Measurements from ENCODE around the gene SALL2.
"Not testable (repeated sequence)": the region's sequence is repeated elsewhere in the genome, so short reads cannot be mapped to it uniquely, and the experiment has no call there.

The SALL2 gene

GRCh38 chr14:21553266-21553665, 27.1 kb upstream of the SALL2 start:
- H3K4me3 ChIP-seq (ENCODE audit: low read depth, low read length) = no peak overlapping the region
- no peak for TF ChIP-seq CTCF (IDR thresholded peaks at IDR 0.05; ENCODE audit: low read depth, low read length, missing control alignments)
- DNase-seq (ENCODE audit: low read depth) = no peak

GRCh38 chr14:21544588-21544987, 18.4 kb upstream of the SALL2 start:
- DNase-seq (ENCODE audit: low read depth); H3K4me3 ChIP-seq (ENCODE audit: low read depth, low read length): not testable (repeated sequence)

- DNase-seq (ENCODE audit: low read depth) = no peak
- H3K4me3 ChIP-seq (ENCODE audit: low read depth, low read length) = no peak overlapping the region
- TF ChIP-seq CTCF (IDR thresholded peaks at IDR 0.05; ENCODE audit: low read depth, low read length, missing control alignments) = no peak
These were observed 17.8 kb upstream of the SALL2 start for GRCh38 chr14:21543963-21544362.

- DNase-seq (ENCODE audit: low read depth) = no peak
- TF ChIP-seq CTCF (IDR thresholded peaks at IDR 0.05; ENCODE audit: low read depth, low read length, missing control alignments) = no peak
- no peak overlapping the region for H3K4me3 ChIP-seq (ENCODE audit: low read depth, low read length)
These were observed 17.4 kb upstream of the SALL2 start for GRCh38 chr14:21543521-21543960.

GRCh38 chr14:21541413-21542074, 15.4 kb upstream of the SALL2 start:
- DNase-seq (ENCODE audit: low read depth) = no peak
- no peak overlapping the region for H3K4me3 ChIP-seq (ENCODE audit: low read depth, low read length)

GRCh38 chr14:21539189-21539940, 13.2 kb upstream of the SALL2 start:
- no peak for TF ChIP-seq CTCF (IDR thresholded peaks at IDR 0.05; ENCODE audit: low read depth, low read length, missing control alignments)
- DNase-seq (ENCODE audit: low read depth) = no peak
- no peak overlapping the region for H3K4me3 ChIP-seq (ENCODE audit: low read depth, low read length)

More at GRCh38 chr14:21541413-21542074, 15.4 kb upstream of the SALL2 start:
- TF ChIP-seq CTCF (IDR thresholded peaks at IDR 0.05; ENCODE audit: low read depth, low read length, missing control alignments) = no peak

GRCh38 chr14:21537090-21537424, 10.9 kb upstream of the SALL2 start:
- no peak for DNase-seq (ENCODE audit: low read depth)
- no peak overlapping the region for H3K4me3 ChIP-seq (ENCODE audit: low read depth, low read length)
- no peak for TF ChIP-seq CTCF (IDR thresholded peaks at IDR 0.05; ENCODE audit: low read depth, low read length, missing control alignments)

Data from GM12864 (cell line).